NCI-H526 treated with DMSO at 0.1 percent for 48 hours (cell line): Measurements from ENCODE around the gene NDST1.

Experiments
- DNase-seq: peaks from one replicate; lab custom pipeline; 2025; lab: John Stamatoyannopoulos, UW

The NDST1 gene

GRCh38 chr5:150606476-150606875 is 98.5 kb downstream of the NDST1 start:
- DNase-seq = no peak

GRCh38 chr5:150607105-150607504 is 99.2 kb downstream of the NDST1 start:
- DNase-seq = no peak
